BLaER1 treated with 17β-estradiol and CSF1 and Interleukin-3, amounts not matched to agents 10 nM and 100 nM (cell line): ENCODE results near the gene ABCC3.
"Not testable (repeated sequence)": the region's sequence is repeated elsewhere in the genome, so short reads cannot be mapped to it uniquely, and the experiment has no call there.

ENCODE experiments used
- H3K27ac ChIP-seq, 11 experiments: shearing (Covaris generic); formaldehyde crosslinking; 2 replicates each; pipeline ENCODE4 v1.8.1; 2022
- H3K27me3 ChIP-seq, 11 experiments: shearing (Covaris generic); formaldehyde crosslinking; 2 replicates each; pipeline ENCODE4 v1.8.1; 2022
- H3K36me3 ChIP-seq, 11 experiments: shearing (Covaris generic); formaldehyde crosslinking; 2 replicates each; pipeline ENCODE4 v1.8.1; 2022
- H3K4me1 ChIP-seq, 10 experiments: shearing (Covaris generic); formaldehyde crosslinking; 2 replicates each; pipeline ENCODE4 v1.8.1; 2022
- H3K4me2 ChIP-seq, 11 experiments: shearing (Covaris generic); formaldehyde crosslinking; 2 replicates each; pipeline ENCODE4 v1.8.1; 2022
- H3K4me3 ChIP-seq, 10 experiments: shearing (Covaris generic); formaldehyde crosslinking; 2 replicates each; pipeline ENCODE4 v1.8.1; 2022
- H3K9ac ChIP-seq, 11 experiments: shearing (Covaris generic); formaldehyde crosslinking; 2 replicates each; pipeline ENCODE4 v1.8.1; 2022
- H3K9me3 ChIP-seq, 11 experiments: shearing (Covaris generic); formaldehyde crosslinking; replicated peaks in 1 of 11; 2 replicates each; pipeline ENCODE4 v1.8.1; 2022
- H4K20me1 ChIP-seq, 11 experiments: shearing (Covaris generic); formaldehyde crosslinking; 2 replicates each; pipeline ENCODE4 v1.8.1; 2022
- Cebpa-rat ChIP-seq, 11 experiments: shearing (Covaris generic); IDR thresholded peaks; 2 replicates each; pipeline ENCODE4 v1.8.1; 2022

The ABCC3 gene

DNA sequence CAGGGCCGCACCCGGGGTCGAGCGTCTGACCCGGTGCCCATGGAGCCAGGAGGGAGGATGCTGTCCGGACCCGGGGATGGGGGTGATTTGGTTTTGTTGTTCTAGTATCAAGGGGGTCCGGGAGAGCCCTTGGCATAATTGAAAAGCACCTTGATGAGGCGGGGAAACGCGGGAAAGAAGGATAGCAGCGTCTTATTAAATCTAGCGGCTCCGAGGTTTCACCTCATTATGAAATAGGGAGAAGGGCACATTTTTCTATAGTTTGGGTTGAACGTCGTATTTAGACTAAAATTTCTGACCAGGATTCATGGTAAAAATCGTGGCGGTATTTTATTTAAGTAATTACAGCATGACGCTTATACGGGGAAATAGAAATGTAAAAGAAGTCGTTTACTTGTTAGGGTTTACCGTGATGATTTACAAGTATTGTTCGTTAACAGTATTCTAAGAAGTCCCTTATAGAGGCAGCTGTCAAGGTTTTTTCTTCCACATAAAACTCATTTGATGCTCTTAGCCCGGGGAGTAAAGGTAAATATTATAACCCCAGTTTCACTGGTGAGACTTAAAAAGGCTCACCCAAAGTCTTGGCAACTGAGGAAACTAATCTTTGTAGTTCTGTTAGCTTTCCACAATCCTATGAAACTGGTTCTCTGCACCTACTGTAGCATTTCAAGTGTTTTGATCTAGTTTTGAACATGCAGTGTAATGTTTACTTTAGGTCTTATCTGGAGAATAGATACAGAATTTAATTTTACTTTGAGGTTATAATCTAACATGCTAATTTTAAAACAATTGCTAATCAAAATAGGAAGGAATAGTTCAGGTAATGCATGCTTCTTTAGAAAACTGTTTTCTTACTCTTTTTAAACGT is 85.5 kb downstream of the ABCC3 start:
- Histone ChIP-seq H3K9ac (peak overlapping the region; percentile 94 to 100 (median 97)), H3K27me3 (no peaks in the 10 kb centered on the region), H3K4me2 (peak overlapping the region; percentile 75 to 99 (median 88)), H4K20me1 (peaks cover 50 to 56% (median 55%) of the 10 kb centered on the region in 11 experiments), H3K27ac (peak overlapping the region; percentile 94 to 99 (median 97)), H3K4me1 (peaks cover 26 to 45% (median 32%) of the 10 kb centered on the region in 10 experiments), H3K4me3 (peak overlapping the region; percentile 77 to 99 (median 94)), H3K36me3 (peaks cover 0 to 34% (median 27%) of the 10 kb centered on the region in 11 experiments; a peak in 17 of 22 replicates), H3K9me3 (no peaks in the 10 kb centered on the region)
- TF ChIP-seq Cebpa-rat (IDR thresholded peaks at IDR 0.05): no peak

- Histone ChIP-seq H3K36me3 (peaks cover 4 to 47% (median 38%) of the 10 kb centered on the region in 11 experiments; a peak in 18 of 22 replicates), H3K4me2 (peak overlapping the region; percentile 75 to 99 (median 88)), H3K4me1 (peaks cover 30 to 56% (median 36%) of the 10 kb centered on the region in 10 experiments), H3K4me3 (peak overlapping the region; percentile 77 to 99 (median 94)), H4K20me1 (peaks cover 63 to 69% (median 68%) of the 10 kb centered on the region in 11 experiments), H3K27me3 (no peaks in the 10 kb centered on the region), H3K9ac (peak overlapping the region; percentile 94 to 100 (median 97)), H3K27ac (peak overlapping the region in 10 of 11 experiments; percentile 94 to 99 (median 97); a peak in 19 of 22 replicates), H3K9me3 (no peaks in the 10 kb centered on the region)
- TF ChIP-seq Cebpa-rat (IDR thresholded peaks at IDR 0.05): no peak
Measured at GRCh38 chr17:50721194-50722010, 86.7 kb downstream of the ABCC3 start.

DNA sequence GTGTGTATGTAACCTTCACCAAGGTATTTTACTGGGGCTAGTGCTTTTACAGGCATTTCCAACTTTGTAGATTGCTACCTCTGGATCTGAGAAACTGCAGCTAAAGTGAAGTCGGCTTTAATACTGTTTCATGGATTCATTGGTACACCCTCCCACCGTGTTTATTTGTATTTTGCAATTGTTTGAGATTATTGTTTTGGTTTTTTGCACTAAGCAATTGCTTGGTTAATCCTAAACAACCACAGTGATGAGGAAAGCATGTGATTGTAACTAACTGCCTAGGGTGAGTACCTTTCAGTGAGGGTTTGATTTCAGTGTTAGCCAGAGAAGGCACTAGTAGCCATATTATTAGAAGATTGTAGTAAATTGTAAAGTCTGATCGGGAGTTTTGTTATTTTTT is 88.1 kb downstream of the ABCC3 start:
- peaks cover 33 to 68% (median 44%) of the 10 kb centered on the region in 10 experiments for H3K4me1 ChIP-seq
- peak overlapping the region; percentile 75 to 99 (median 88) for H3K4me2 ChIP-seq
- H3K36me3 ChIP-seq: peaks cover 4 to 54% (median 44%) of the 10 kb centered on the region in 11 experiments; a peak in 18 of 22 replicates
- no peak for TF ChIP-seq Cebpa-rat (IDR thresholded peaks at IDR 0.05)
- H3K27me3 ChIP-seq: no peaks in the 10 kb centered on the region
- no peak overlapping the region for H3K27ac ChIP-seq
- peaks cover 76 to 82% (median 81%) of the 10 kb centered on the region in 11 experiments for H4K20me1 ChIP-seq
- no peaks in the 10 kb centered on the region for H3K9me3 ChIP-seq
- H3K4me3 ChIP-seq: peak overlapping the region in 4 of 10 experiments; percentile 92 to 95 (median 94); a peak in 4 of 20 replicates
- H3K9ac ChIP-seq: peak overlapping the region in 8 of 11 experiments; percentile 3 to 96 (median 24); a peak in 8 of 22 replicates

DNA sequence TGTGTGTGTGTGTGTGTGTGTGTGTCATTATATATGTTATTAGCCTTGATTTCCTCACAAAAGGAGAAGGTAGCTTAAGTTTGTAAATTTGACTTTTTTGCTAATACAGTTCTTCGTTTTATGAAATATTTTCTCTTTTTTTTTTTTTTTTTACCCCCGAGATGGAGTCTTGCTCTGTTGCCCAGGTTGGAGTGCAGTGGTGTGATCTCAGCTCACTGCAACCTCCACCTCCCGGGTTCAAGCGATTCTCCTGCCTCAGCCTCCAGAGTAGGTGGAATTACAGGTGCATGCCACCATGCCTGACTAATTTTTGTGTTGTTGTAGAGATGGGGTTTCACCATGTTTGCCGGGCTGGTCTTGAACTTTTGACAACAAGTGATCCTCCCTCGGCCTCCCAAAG is 89.9 kb downstream of the ABCC3 start:
- Histone ChIP-seq H3K36me3 (peaks cover 4 to 64% (median 54%) of the 10 kb centered on the region in 11 experiments; a peak in 20 of 22 replicates), H4K20me1 (peaks cover 95 to 100% (median 100%) of the 10 kb centered on the region in 11 experiments), H3K4me2 (peak overlapping the region in 3 of 11 experiments; percentile 7 to 87 (median 23); a peak in 4 of 22 replicates), H3K4me1 (peaks cover 32 to 78% (median 46%) of the 10 kb centered on the region in 10 experiments)
- H3K27ac ChIP-seq, H3K27me3 ChIP-seq, H3K4me3 ChIP-seq, H3K9ac ChIP-seq, H3K9me3 ChIP-seq: not testable (repeated sequence)

GRCh38 chr17:50725769-50726655 is 91.3 kb downstream of the ABCC3 start:
- Histone ChIP-seq H4K20me1 (peaks cover 99 to 100% (median 100%) of the 10 kb centered on the region in 11 experiments), H3K4me1 (peaks cover 37 to 89% (median 49%) of the 10 kb centered on the region in 10 experiments), H3K36me3 (peaks cover 4 to 66% (median 56%) of the 10 kb centered on the region in 11 experiments; a peak in 20 of 22 replicates), H3K4me3 (no peak overlapping the region), H3K4me2 (peak overlapping the region in 4 of 11 experiments; percentile 16 to 26 (median 21); a peak in 4 of 22 replicates), H3K27me3 (no peaks in the 10 kb centered on the region), H3K9me3 (no peaks in the 10 kb centered on the region), H3K9ac (no peak overlapping the region), H3K27ac (no peak overlapping the region)
- TF ChIP-seq Cebpa-rat (IDR thresholded peaks at IDR 0.05): no peak

GRCh38 chr17:50728112-50728429 is 93.4 kb downstream of the ABCC3 start:
- peaks cover 4 to 70% (median 59%) of the 10 kb centered on the region in 11 experiments; a peak in 21 of 22 replicates for H3K36me3 ChIP-seq
- H3K27ac ChIP-seq: no peak overlapping the region
- H3K4me1 ChIP-seq: peaks cover 20 to 88% (median 43%) of the 10 kb centered on the region in 10 experiments
- no peaks in the 10 kb centered on the region for H3K9me3 ChIP-seq
- peaks cover 99 to 100% (median 100%) of the 10 kb centered on the region in 11 experiments for H4K20me1 ChIP-seq
- peak overlapping the region in 1 of 11 experiments; percentile 33; a peak in 1 of 22 replicates for H3K4me2 ChIP-seq
- H3K9ac ChIP-seq: no peak overlapping the region
- TF ChIP-seq Cebpa-rat (IDR thresholded peaks at IDR 0.05): no peak
- no peaks in the 10 kb centered on the region for H3K27me3 ChIP-seq
- H3K4me3 ChIP-seq: no peak overlapping the region

DNA sequence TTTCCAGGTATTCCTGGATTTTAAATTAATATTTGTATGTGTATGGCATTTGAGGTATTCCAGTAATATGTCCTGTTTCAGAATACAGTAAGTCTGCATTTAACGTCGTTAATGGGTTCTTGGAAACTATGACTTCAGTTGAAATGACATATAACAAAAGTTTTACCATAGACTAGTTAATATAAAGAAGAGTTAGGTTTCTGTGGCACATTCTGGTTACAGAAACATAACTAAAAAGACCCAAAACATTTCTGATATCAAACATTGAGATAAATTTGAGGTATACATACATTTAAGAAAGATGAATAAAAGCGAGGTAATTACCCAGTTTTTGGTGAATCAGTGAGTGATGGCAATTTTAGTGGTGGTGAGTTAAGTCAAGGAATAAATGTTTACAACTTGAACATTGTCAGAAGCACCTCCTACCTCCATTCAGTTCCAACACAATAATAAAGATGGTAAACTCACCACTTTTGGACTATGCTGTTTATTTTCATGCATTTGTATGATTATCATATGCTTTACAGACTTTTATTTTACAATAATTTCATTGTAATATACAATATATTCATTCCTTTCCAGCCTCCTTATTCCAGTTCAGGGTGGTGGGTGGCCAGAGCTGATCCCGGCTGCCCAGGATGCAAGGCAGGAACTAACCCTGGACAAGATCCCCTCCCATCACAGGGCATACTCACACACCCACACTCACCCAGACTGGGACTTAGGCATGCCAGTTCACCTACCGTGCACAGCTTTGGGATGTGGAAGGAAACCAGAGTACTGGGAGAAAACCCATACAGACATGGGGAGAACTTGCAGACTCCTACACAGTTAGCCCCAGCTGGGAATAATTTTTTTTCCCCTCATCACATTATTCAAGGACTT is 94.4 kb downstream of the ABCC3 start:
- Histone ChIP-seq H3K4me1 (peaks cover 16 to 77% (median 41%) of the 10 kb centered on the region in 10 experiments), H3K9me3 (no peaks in the 10 kb centered on the region), H3K4me2 (peak overlapping the region in 5 of 11 experiments; percentile 11 to 42 (median 31); a peak in 6 of 22 replicates), H4K20me1 (peaks cover 99 to 100% (median 100%) of the 10 kb centered on the region in 11 experiments), H3K9ac (no peak overlapping the region), H3K36me3 (peaks cover 4 to 64% (median 52%) of the 10 kb centered on the region in 11 experiments; a peak in 21 of 22 replicates), H3K27me3 (no peaks in the 10 kb centered on the region), H3K4me3 (no peak overlapping the region), H3K27ac (no peak overlapping the region)
- TF ChIP-seq Cebpa-rat (IDR thresholded peaks at IDR 0.05): no peak
